Measurements from ENCODE around the gene GON4L.
"Not testable (repeated sequence)": the region's sequence is repeated elsewhere in the genome, so short reads cannot be mapped to it uniquely, and the experiment has no call there.

The GON4L gene

GRCh38 chr1:155745284-155746228 lies 111.5 kb downstream of the GON4L start:
- H3K9me3 ChIP-seq (ENCODE audit: control insufficient read depth in 1 of 2, low read length in 2 of 2); H3K4me1 ChIP-seq (ENCODE audit: control insufficient read depth in 1 of 2, insufficient read depth in 2 of 2, low read length in 2 of 2); H3K27me3 ChIP-seq (ENCODE audit: low read depth, low read length): not testable (repeated sequence)
- H3K4me3 ChIP-seq (ENCODE audit: low read depth in 1 of 2, low read length in 2 of 2): peak overlapping the region; percentile 78 to 90
- peak overlapping the region; percentile 85 for H3K27ac ChIP-seq (ENCODE audit: low read length)
- H3K36me3 ChIP-seq (ENCODE audit: control insufficient read depth in 1 of 2, insufficient read depth in 2 of 2, low read length in 2 of 2): peaks cover 0 to 15% of the 10 kb centered on the region in 2 donors

- H3K9me3 ChIP-seq (ENCODE audit: control insufficient read depth in 1 of 2, low read length in 2 of 2): no peaks in the 10 kb centered on the region
- no peaks in the 10 kb centered on the region for H3K27me3 ChIP-seq (ENCODE audit: low read depth, low read length)
- peaks cover 0 to 5% of the 10 kb centered on the region in 2 donors for H3K4me1 ChIP-seq (ENCODE audit: control insufficient read depth in 1 of 2, insufficient read depth in 2 of 2, low read length in 2 of 2)
- H3K4me3 ChIP-seq (ENCODE audit: low read depth in 1 of 2, low read length in 2 of 2): peak overlapping the region; percentile 78 to 90
- peaks cover 0 to 15% of the 10 kb centered on the region in 2 donors for H3K36me3 ChIP-seq (ENCODE audit: control insufficient read depth in 1 of 2, insufficient read depth in 2 of 2, low read length in 2 of 2)
- H3K27ac ChIP-seq (ENCODE audit: low read length): peak overlapping the region; percentile 85
Observed at GRCh38 chr1:155744711-155745283, 112.2 kb downstream of the GON4L start.

GRCh38 chr1:155741908-155742307 lies 115.1 kb downstream of the GON4L start:
- Histone ChIP-seq H3K27ac (ENCODE audit: low read length) (no peak overlapping the region), H3K4me3 (ENCODE audit: low read depth in 1 of 2, low read length in 2 of 2) (no peak overlapping the region), H3K9me3 (ENCODE audit: control insufficient read depth in 1 of 2, low read length in 2 of 2) (no peaks in the 10 kb centered on the region), H3K36me3 (ENCODE audit: control insufficient read depth in 1 of 2, insufficient read depth in 2 of 2, low read length in 2 of 2) (peaks cover 13 to 15% of the 10 kb centered on the region in 2 donors), H3K27me3 (ENCODE audit: low read depth, low read length) (no peaks in the 10 kb centered on the region), H3K4me1 (ENCODE audit: control insufficient read depth in 1 of 2, insufficient read depth in 2 of 2, low read length in 2 of 2) (peaks cover 0 to 5% of the 10 kb centered on the region in 2 donors)

GRCh38 chr1:155740995-155741394 lies 116.0 kb downstream of the GON4L start:
- H3K4me3 ChIP-seq (ENCODE audit: low read depth in 1 of 2, low read length in 2 of 2): no peak overlapping the region
- H3K4me1 ChIP-seq (ENCODE audit: control insufficient read depth in 1 of 2, insufficient read depth in 2 of 2, low read length in 2 of 2): peaks cover 0 to 5% of the 10 kb centered on the region in 2 donors
- H3K36me3 ChIP-seq (ENCODE audit: control insufficient read depth in 1 of 2, insufficient read depth in 2 of 2, low read length in 2 of 2): peaks cover 19 to 22% of the 10 kb centered on the region in 2 donors
- H3K9me3 ChIP-seq (ENCODE audit: control insufficient read depth in 1 of 2, low read length in 2 of 2): no peaks in the 10 kb centered on the region
- H3K27ac ChIP-seq (ENCODE audit: low read length): no peak overlapping the region
- no peaks in the 10 kb centered on the region for H3K27me3 ChIP-seq (ENCODE audit: low read depth, low read length)

GRCh38 chr1:155729031-155729898 lies 127.7 kb downstream of the GON4L start:
- Histone ChIP-seq H3K9me3 (ENCODE audit: control insufficient read depth in 1 of 2, low read length in 2 of 2) (no peaks in the 10 kb centered on the region), H3K27ac (ENCODE audit: low read length) (no peak overlapping the region), H3K4me1 (ENCODE audit: control insufficient read depth in 1 of 2, insufficient read depth in 2 of 2, low read length in 2 of 2) (no peaks in the 10 kb centered on the region)

GRCh38 chr1:155725142-155725541 lies 131.9 kb downstream of the GON4L start:
- Histone ChIP-seq H3K36me3 (ENCODE audit: control insufficient read depth in 1 of 2, insufficient read depth in 2 of 2, low read length in 2 of 2) (peaks cover 0 to 7% of the 10 kb centered on the region in 2 donors), H3K27me3 (ENCODE audit: low read depth, low read length) (no peaks in the 10 kb centered on the region), H3K4me3 (ENCODE audit: low read depth in 1 of 2, low read length in 2 of 2) (no peak overlapping the region)

More at GRCh38 chr1:155729031-155729898, 127.7 kb downstream of the GON4L start:
- Histone ChIP-seq H3K27me3 (ENCODE audit: low read depth, low read length) (no peaks in the 10 kb centered on the region), H3K4me3 (ENCODE audit: low read depth in 1 of 2, low read length in 2 of 2) (no peak overlapping the region), H3K36me3 (ENCODE audit: control insufficient read depth in 1 of 2, insufficient read depth in 2 of 2, low read length in 2 of 2) (peaks cover 12 to 32% of the 10 kb centered on the region in 2 donors)

GRCh38 chr1:155719703-155720102 lies 137.3 kb downstream of the GON4L start:
- peaks cover 0 to 6% of the 10 kb centered on the region in 2 donors for H3K36me3 ChIP-seq (ENCODE audit: control insufficient read depth in 1 of 2, insufficient read depth in 2 of 2, low read length in 2 of 2)

More at GRCh38 chr1:155725142-155725541, 131.9 kb downstream of the GON4L start:
- Histone ChIP-seq H3K4me1 (ENCODE audit: control insufficient read depth in 1 of 2, insufficient read depth in 2 of 2, low read length in 2 of 2) (no peaks in the 10 kb centered on the region), H3K9me3 (ENCODE audit: control insufficient read depth in 1 of 2, low read length in 2 of 2) (no peaks in the 10 kb centered on the region), H3K27ac (ENCODE audit: low read length) (no peak overlapping the region)

GRCh38 chr1:155718524-155719115 lies 138.4 kb downstream of the GON4L start:
- H3K9me3 ChIP-seq (ENCODE audit: control insufficient read depth in 1 of 2, low read length in 2 of 2); H3K4me3 ChIP-seq (ENCODE audit: low read depth in 1 of 2, low read length in 2 of 2); H3K4me1 ChIP-seq (ENCODE audit: control insufficient read depth in 1 of 2, insufficient read depth in 2 of 2, low read length in 2 of 2); H3K36me3 ChIP-seq (ENCODE audit: control insufficient read depth in 1 of 2, insufficient read depth in 2 of 2, low read length in 2 of 2); H3K27ac ChIP-seq (ENCODE audit: low read length); H3K27me3 ChIP-seq (ENCODE audit: low read depth, low read length): not testable (repeated sequence)

More at GRCh38 chr1:155719703-155720102, 137.3 kb downstream of the GON4L start:
- Histone ChIP-seq H3K27ac (ENCODE audit: low read length) (no peak overlapping the region), H3K27me3 (ENCODE audit: low read depth, low read length) (no peaks in the 10 kb centered on the region), H3K4me3 (ENCODE audit: low read depth in 1 of 2, low read length in 2 of 2) (no peak overlapping the region), H3K9me3 (ENCODE audit: control insufficient read depth in 1 of 2, low read length in 2 of 2) (no peaks in the 10 kb centered on the region), H3K4me1 (ENCODE audit: control insufficient read depth in 1 of 2, insufficient read depth in 2 of 2, low read length in 2 of 2) (no peaks in the 10 kb centered on the region)

- Histone ChIP-seq H3K27ac (ENCODE audit: low read length) (no peak overlapping the region), H3K27me3 (ENCODE audit: low read depth, low read length) (no peaks in the 10 kb centered on the region), H3K36me3 (ENCODE audit: control insufficient read depth in 1 of 2, insufficient read depth in 2 of 2, low read length in 2 of 2) (peaks cover 3 to 6% of the 10 kb centered on the region in 2 donors), H3K9me3 (ENCODE audit: control insufficient read depth in 1 of 2, low read length in 2 of 2) (no peaks in the 10 kb centered on the region), H3K4me3 (ENCODE audit: low read depth in 1 of 2, low read length in 2 of 2) (no peak overlapping the region), H3K4me1 (ENCODE audit: control insufficient read depth in 1 of 2, insufficient read depth in 2 of 2, low read length in 2 of 2) (peaks cover 0 to 4% of the 10 kb centered on the region in 2 donors)
Observed at GRCh38 chr1:155717041-155717440, 140.0 kb downstream of the GON4L start.

GRCh38 chr1:155715777-155716176 lies 141.2 kb downstream of the GON4L start:
- Histone ChIP-seq H3K36me3 (ENCODE audit: control insufficient read depth in 1 of 2, insufficient read depth in 2 of 2, low read length in 2 of 2) (peaks cover 3 to 6% of the 10 kb centered on the region in 2 donors), H3K9me3 (ENCODE audit: control insufficient read depth in 1 of 2, low read length in 2 of 2) (no peaks in the 10 kb centered on the region), H3K4me3 (ENCODE audit: low read depth in 1 of 2, low read length in 2 of 2) (no peak overlapping the region), H3K4me1 (ENCODE audit: control insufficient read depth in 1 of 2, insufficient read depth in 2 of 2, low read length in 2 of 2) (peaks cover 0 to 4% of the 10 kb centered on the region in 2 donors), H3K27me3 (ENCODE audit: low read depth, low read length) (no peaks in the 10 kb centered on the region), H3K27ac (ENCODE audit: low read length) (no peak overlapping the region)

Measured in muscle layer of duodenum (tissue), 2 donors.